ENCODE results near the gene LCE5A.
"Not testable (repeated sequence)": the region's sequence is repeated elsewhere in the genome, so short reads cannot be mapped to it uniquely, and the experiment has no call there.

The LCE5A gene

GRCh38 chr1:152517237-152517811 lies 6.7 kb downstream of the LCE5A start:
- ATAC-seq = no peak

GRCh38 chr1:152519851-152520250 lies 9.2 kb downstream of the LCE5A start:
- ATAC-seq = no peak

DNA sequence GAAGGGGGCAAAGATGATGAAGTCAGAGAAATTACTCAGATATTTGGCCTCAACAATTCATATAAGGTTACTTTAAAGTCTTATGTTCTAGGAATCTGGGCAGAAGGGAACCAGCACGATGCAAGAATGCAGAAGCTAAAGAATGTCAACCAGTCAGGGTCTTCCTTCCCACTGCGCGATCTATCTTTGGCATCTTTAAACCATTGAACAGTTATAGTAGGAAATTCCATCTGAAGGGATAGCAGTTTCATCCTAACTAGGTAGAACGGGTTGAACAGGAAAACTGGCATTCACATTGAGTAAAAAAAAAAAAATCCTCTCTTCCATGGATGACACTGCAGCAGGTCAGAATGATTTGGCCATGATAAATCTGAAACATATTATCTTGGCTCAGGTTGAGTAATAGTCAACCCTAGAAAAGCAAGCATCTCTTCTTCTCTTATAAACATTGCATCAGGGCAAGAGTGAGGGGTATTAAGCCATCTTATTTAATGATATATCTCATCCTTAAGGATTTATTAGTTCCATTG lies 10.0 kb downstream of the LCE5A start:
- no peak for ATAC-seq

DNA sequence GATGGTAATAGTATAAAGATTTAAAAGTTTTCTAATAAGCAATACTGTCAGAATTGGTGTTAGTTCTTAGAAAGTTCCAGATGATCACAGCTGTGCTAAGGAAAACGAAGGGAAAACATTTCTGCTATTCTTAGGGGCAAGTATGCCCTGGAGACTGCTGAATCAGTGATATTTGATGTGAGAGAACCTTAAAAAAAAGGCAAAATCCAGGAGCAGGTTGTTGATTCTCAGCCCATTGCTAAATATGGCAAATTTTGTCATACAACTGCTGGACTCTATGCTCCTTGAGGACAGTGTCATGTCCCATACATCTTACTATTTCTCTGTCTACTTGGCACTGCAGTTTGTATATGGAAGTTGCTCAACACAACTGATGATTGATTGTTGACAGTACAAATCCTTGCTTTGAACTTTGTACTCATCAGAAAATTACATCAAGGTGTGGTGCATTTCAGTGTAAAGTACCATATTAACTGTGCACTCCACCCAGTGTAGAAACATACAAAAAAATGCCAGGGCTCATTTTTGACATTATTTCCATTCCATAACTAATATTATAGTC lies 14.6 kb downstream of the LCE5A start:
- no peak for ATAC-seq

- ATAC-seq = no peak
These were observed 22.8 kb downstream of the LCE5A start for GRCh38 chr1:152533327-152533938.

DNA sequence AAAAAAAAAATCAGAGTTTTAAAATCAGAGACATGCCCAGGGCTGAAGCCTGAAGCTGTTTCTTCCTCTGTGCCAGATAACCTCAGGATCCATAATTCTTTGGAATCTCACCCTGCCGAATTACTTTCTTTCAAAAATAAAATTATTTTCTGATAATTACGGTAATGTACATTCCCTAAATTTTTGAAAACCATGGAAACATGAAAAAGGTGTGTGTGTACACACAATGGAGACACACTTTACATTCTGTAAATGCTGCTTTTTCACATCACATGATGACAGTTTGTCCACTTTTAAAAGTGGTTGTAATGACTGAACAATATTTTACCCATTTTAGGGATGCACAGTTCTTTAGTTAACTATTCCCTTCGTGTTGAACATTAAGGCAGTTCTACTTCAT lies 25.2 kb downstream of the LCE5A start:
- ATAC-seq = no peak

GRCh38 chr1:152537496-152537895 lies 26.9 kb downstream of the LCE5A start:
- no peak for ATAC-seq

GRCh38 chr1:152539901-152540300 lies 29.3 kb downstream of the LCE5A start:
- ATAC-seq = no peak

- no peak for ATAC-seq
These were observed 33.2 kb downstream of the LCE5A start for GRCh38 chr1:152543820-152544219.

DNA sequence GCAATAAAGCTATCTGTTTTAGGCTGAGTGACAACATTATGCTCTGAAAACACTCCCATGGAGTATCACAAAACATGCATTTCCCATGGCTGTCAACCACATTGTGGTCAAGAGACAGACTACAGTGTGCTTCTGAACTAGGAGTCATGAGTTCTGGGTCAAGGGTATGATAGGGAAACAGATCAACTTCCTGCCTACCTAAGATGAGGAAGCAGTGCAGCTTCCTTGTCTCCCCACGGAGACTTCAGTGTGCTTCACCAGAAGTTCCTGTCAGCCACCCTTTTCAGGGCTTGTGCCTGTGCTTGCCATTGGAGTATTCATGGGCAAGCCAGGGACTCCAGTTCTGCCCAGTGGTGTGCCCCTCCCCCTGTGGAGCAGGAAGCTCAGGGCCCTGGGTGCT lies 36.1 kb downstream of the LCE5A start:
- ATAC-seq = no peak

DNA sequence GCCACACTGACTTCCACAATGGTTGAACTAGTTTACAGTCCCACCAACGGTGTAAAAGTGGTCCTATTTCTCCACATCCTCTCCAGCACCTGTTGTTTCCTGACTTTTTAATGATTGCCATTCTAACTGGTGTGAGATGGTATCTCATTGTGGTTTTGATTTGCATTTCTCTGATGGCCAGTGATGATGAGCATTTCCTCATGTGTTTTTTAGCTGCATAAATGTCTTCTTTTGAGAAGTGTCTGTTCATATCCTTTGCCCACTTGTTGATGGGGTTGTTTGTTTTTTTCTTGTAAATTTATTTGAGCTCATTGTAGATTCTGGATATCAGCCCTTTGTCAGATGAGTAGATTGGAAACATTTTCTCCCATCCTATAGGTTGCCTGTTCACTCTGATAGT lies 37.8 kb downstream of the LCE5A start:
- not testable (repeated sequence) for ATAC-seq
